GM12878 (cell line): ENCODE measurements around the gene PARPBP. TPM values are rescaled to one million over a fixed set of nuclear protein-coding genes. Genes with fewer than 3 reads are reported as not detected.

Experiments used
- ATAC-seq: fragments of 200-7000 bp; cut with Tn5 transposase; 3 replicates; pipeline ENCODE4 v1.9.1; 2020; ENCODE audit warnings: mild to moderate bottlenecking, moderate library complexity
- BruUV-seq: library from RNA; stranded (reverse); fragments of 400-500 nt; replicated peaks from 2 replicates; lab custom pipeline; 2021; lab: Mats Ljungman, UMichigan
- CTCF ChIA-PET: fragments of 300-600 bp; sonication (Branson Sonifier 250); formaldehyde crosslinking; extraction: SDS; loops from one replicate; lab custom pipeline; 2021; ENCODE audit warnings: inconsistent platforms; lab: Yijun Ruan, JAX
- POLR2A ChIA-PET: fragments of 350-600 bp; formaldehyde crosslinking; extraction: SDS; loops from one replicate; lab custom pipeline; 2021; ENCODE audit warnings: inconsistent platforms; lab: Charles Lee
- RAD21 ChIA-PET: fragments of 300-600 bp; sonication (Branson Sonifier 250); formaldehyde crosslinking; loops from one replicate; lab custom pipeline; 2023; ENCODE audit warnings: antibody characterized with exemption; ENCODE audit not compliant: unreplicated experiment; lab: Charles Lee
- SMC1A ChIA-PET: fragments of 300-600 bp; sonication (Branson Sonifier 250); formaldehyde crosslinking; loops from one replicate; lab custom pipeline; 2023; ENCODE audit not compliant: unreplicated experiment, uncharacterized antibody; lab: Charles Lee
- DNase-seq: peaks from one replicate; pipeline ENCODE4 v3.0.0-alpha.2; 2011; ENCODE audit warnings: low read depth, low spot score
- FAIRE-seq: peaks from 3 replicates; lab custom pipeline; 2011; peaks lifted over from hg19 to GRCh38; lab: Jason Lieb, UNC
- H2AFZ ChIP-seq: 2 replicates; pipeline ENCODE4 v1.6.0; 2011; ENCODE audit warnings: low read depth, low read length, control low read depth; ENCODE audit not compliant: control insufficient read depth
- H3K27ac ChIP-seq: 2 replicates; pipeline ENCODE4 v1.5.1; 2011; ENCODE audit warnings: control low read depth; ENCODE audit not compliant: control insufficient read depth, insufficient read depth
- H3K27me3 ChIP-seq, 2 experiments: replicated peaks in 1 of 2; 2 replicates each; pipeline versions ENCODE4 v1.6.0 to v1.6.1; 2011; ENCODE audit warnings: low read length in 1 of 2; ENCODE audit not compliant: control insufficient read depth in 2 of 2, insufficient read depth in 2 of 2
- H3K36me3 ChIP-seq, 2 experiments: 2 replicates each; pipeline ENCODE4 v1.5.1; 2011; ENCODE audit warnings: low read length in 1 of 2; ENCODE audit not compliant: control insufficient read depth in 2 of 2, insufficient read depth in 2 of 2
- H3K4me1 ChIP-seq: 2 replicates; pipeline ENCODE4 v1.6.1; 2011; ENCODE audit warnings: mild to moderate bottlenecking, low read length, moderate library complexity, mixed read lengths; ENCODE audit not compliant: control insufficient read depth, insufficient read depth
- H3K4me2 ChIP-seq: 2 replicates; pipeline ENCODE4 v1.6.0; 2011; ENCODE audit warnings: control low read depth; ENCODE audit not compliant: control insufficient read depth, insufficient read depth
- H3K4me3 ChIP-seq: fragments of 200-600 bp; sonication (generic); 2 replicates; pipeline ENCODE4 v1.5.1; 2016
- H3K79me2 ChIP-seq: 2 replicates; pipeline ENCODE4 v1.6.0; 2011; ENCODE audit warnings: low read length; ENCODE audit not compliant: control insufficient read depth, insufficient read depth
- H3K9ac ChIP-seq: 2 replicates; pipeline ENCODE4 v1.8.0; 2011; ENCODE audit warnings: low read length, control low read depth, mixed read lengths; ENCODE audit not compliant: control insufficient read depth, insufficient read depth
- H3K9me3 ChIP-seq: replicated peaks from 3 replicates; pipeline ENCODE4 v1.5.1; 2011; ENCODE audit warnings: mild to moderate bottlenecking, low read length; ENCODE audit not compliant: control insufficient read depth, insufficient read depth
- H4K20me1 ChIP-seq: 2 replicates; pipeline ENCODE4 v1.6.0; 2011; ENCODE audit not compliant: control insufficient read depth, insufficient read depth
- BCLAF1 ChIP-seq: fragments of 450-650 bp; IDR thresholded peaks from 2 replicates; pipeline ENCODE4 v1.6.1; 2017; ENCODE audit warnings: antibody characterized with exemption, mild to moderate bottlenecking, moderate library complexity
- BRCA1 ChIP-seq: IDR thresholded peaks from 2 replicates; pipeline ENCODE4 v1.6.1; 2011; ENCODE audit warnings: low read depth, low read length, improper control_type of control experiment
- E4F1 ChIP-seq: fragments of 450-650 bp; IDR thresholded peaks from 2 replicates; pipeline ENCODE4 v1.6.1; 2018; ENCODE audit warnings: borderline replicate concordance, mild to moderate bottlenecking; ENCODE audit not compliant: partially characterized antibody
- GATAD2B ChIP-seq: fragments of 450-650 bp; conservative IDR thresholded peaks from 2 replicates; pipeline ENCODE4 v1.6.1; 2017; ENCODE audit warnings: low read depth, mild to moderate bottlenecking, moderate library complexity
- IKZF2 ChIP-seq, 2 experiments: fragments of 450-650 bp; IDR thresholded peaks; 2 replicates each; pipeline ENCODE4 v1.6.1; 2017; ENCODE audit warnings: mild to moderate bottlenecking in 2 of 2, moderate library complexity in 2 of 2
- IRF4 ChIP-seq: IDR thresholded peaks from 2 replicates; pipeline ENCODE4 v1.6.1; 2011; ENCODE audit warnings: low read depth, low read length
- MTA2 ChIP-seq: fragments of 450-650 bp; IDR thresholded peaks from 2 replicates; pipeline ENCODE4 v1.6.1; 2016; ENCODE audit warnings: low read depth, mild to moderate bottlenecking, moderate library complexity
- NFXL1 ChIP-seq: fragments of 450-650 bp; IDR thresholded peaks from 2 replicates; pipeline ENCODE4 v1.6.1; 2017; ENCODE audit warnings: antibody characterized with exemption, mild to moderate bottlenecking, borderline replicate concordance
- POU2F2 ChIP-seq: IDR thresholded peaks from 3 replicates; pipeline ENCODE4 v1.6.1; 2011; ENCODE audit warnings: low read depth, mild to moderate bottlenecking, low read length, borderline replicate concordance
- RELA ChIP-seq: fragments of 450-650 bp; IDR thresholded peaks from 2 replicates; pipeline ENCODE4 v1.8.0; 2014; ENCODE audit warnings: borderline replicate concordance; ENCODE audit not compliant: partially characterized antibody
- RELB ChIP-seq: fragments of 450-650 bp; IDR thresholded peaks from 2 replicates; pipeline ENCODE4 v1.6.1; 2017; ENCODE audit warnings: low read depth, mild to moderate bottlenecking, moderate library complexity
- SP1 ChIP-seq: IDR thresholded peaks from one replicate; pipeline ENCODE4 v1.6.1; 2011; ENCODE audit warnings: low read depth, low read length
- ZBTB4 ChIP-seq: fragments of 450-650 bp; formaldehyde crosslinking; IDR thresholded peaks from 2 replicates; pipeline ENCODE4 v1.4.0; 2022; ENCODE audit warnings: mild to moderate bottlenecking, moderate library complexity
- ZNF24 ChIP-seq: fragments of 450-650 bp; IDR thresholded peaks from 2 replicates; pipeline ENCODE4 v1.6.1; 2017; ENCODE audit warnings: antibody characterized with exemption, mild to moderate bottlenecking
- WGBS: methylation state at CpG from one replicate; pipeline ENCODE4 v1.1.6; 2016; ENCODE audit warnings: low lambda C conversion rate; ENCODE audit not compliant: insufficient replicate concordance, insufficient coverage; ENCODE audit errors: missing lambda C conversion rate; 5-methylcytosine and 5-hydroxymethylcytosine counted together
- in situ Hi-C: fragments of 300-500 bp; cut with MboI; formaldehyde crosslinking; loops from 9 replicates; pipeline ENCODE4 v1.14.3; 2018; ENCODE audit warnings: mixed read lengths
- intact Hi-C: fragments of 100-400 bp; cut with micrococcal nuclease; formaldehyde crosslinking; loops from one replicate; pipeline ENCODE4 v1.14.2; 2022; ENCODE audit not compliant: unreplicated experiment
- polyA plus RNA-seq, 11 experiments: library from polyadenylated mRNA; depleted of rRNA in 4 of 11; unstranded in 6 of 11; stranded (reverse) in 5 of 11; fragments of >200 nt; fragmentation: Nextera tagmentation in 4 of 11; fragmentation: Illumina TruSeq in 1 of 11; extraction: Ambion mirVana in 4 of 11; extraction: Trizol in 1 of 11; gene quantifications; 1 replicate in 1 of 11; 2 replicates in 10 of 11; pipeline versions ENCODE4 v1.2.1 to v1.2.3, GENCODE V29; 2011 to 2016; ENCODE audit warnings: inconsistent platforms in 2 of 11, missing spikeins in 2 of 11, low read depth in 1 of 11
- total RNA-seq, 4 experiments: library from RNA; depleted of rRNA in 3 of 4; stranded (reverse); fragments of >200 nt in 3 of 4; fragmentation: Illumina TruSeq in 1 of 4; extraction: Trizol in 1 of 4; gene quantifications; 2 replicates each; pipeline versions ENCODE4 v1.2.1 to v1.2.3, GENCODE V29; 2013 to 2021

The PARPBP gene
- total and polyA plus RNA-seq, 10 of the 15 experiments (the other 5 are each of a cell fraction or from before 2014, with no cell fraction given) = 20.3 to 57.7 (median 32.4) TPM

- no peak within 1 kb of the TSS for H3K4me3 ChIP-seq
- ChIA-PET RAD21 (no interaction called here), SMC1A (interaction anchor here (0.9 to 2.7 kb wide), 2 partner anchors 11 to 26 kb away, joined by 3 to 5 read pairs; no protein-coding TSS in a partner anchor), POLR2A (no interaction called here), CTCF (interaction anchor here (0.9 to 1.2 kb wide), 3 partner anchors 18 to 346 kb away, joined by 3 read pairs; no protein-coding TSS in a partner anchor)
- no peaks in the 10 kb centered on the region for H3K79me2 ChIP-seq
- BruUV-seq = no TSS peak
- H3K36me3 ChIP-seq = no peaks in the 10 kb centered on the region
- peak; percentile 24 for DNase-seq
- peak within 1 kb of the TSS; percentile 27; the same call in 1 of the 2 replicates for H3K27ac ChIP-seq
- intact Hi-C loops (no loop called here), in situ Hi-C loops (no loop called here)
- WGBS = 0% methylated on average over 1 of the region's 1 CpG
- 0 out of 2 replicates have a peak within 1 kb of the TSS, but pooled peaks have one; percentile 9 for H3K4me2 ChIP-seq
- no peak for FAIRE-seq
- no peaks in the 10 kb centered on the region for H3K27me3 ChIP-seq
- H2AFZ ChIP-seq = no peak within 1 kb of the TSS
- ATAC-seq = peak; percentile 89
- H3K9ac ChIP-seq = no peak within 1 kb of the TSS
- no peaks in the 10 kb centered on the region for H3K9me3 ChIP-seq
- H3K4me1 ChIP-seq = no peaks in the 10 kb centered on the region
- H4K20me1 ChIP-seq = no peaks in the 10 kb centered on the region
- TF ChIP-seq POU2F2 (no peak), BCLAF1 (no peak), NFXL1 (no peak), RELA (no peak), E4F1 (no peak), RELB (peak; percentile 50; the same call in 1 of the 2 replicates), SP1 (no peak), ZBTB4 (CRISPR knock-in tag) (no peak), BRCA1 (no peak), IRF4 (peak; percentile 56; the same call in 1 of the 2 replicates), ZNF24 (0 out of 2 replicates have a peak, but pooled peaks have one; percentile 41), GATAD2B (no peak), IKZF2 (IDR thresholded peaks at IDR 0.05) (peak in 1 of 2 experiments; percentile 32; a peak in 2 of 4 replicates), MTA2 (peak; percentile 64)
Measured at GRCh38 chr12:102197789-102198188, 77.8 kb downstream of the PARPBP start, which contains the start of gene PMCH. TSS of gene PMCH (minus strand) at chr12:102197833. CDS start at chr12:102197770, 63 bp downstream.
